T-cell (primary cell): ENCODE measurements around the gene C15orf61. TPM values are rescaled to one million over a fixed set of nuclear protein-coding genes. Genes with fewer than 3 reads are reported as not detected.

ENCODE experiments used
- ATAC-seq, 4 experiments: fragments of 200-7000 bp in 3 of 4; fragments of 150-1000 bp in 1 of 4; cut with Tn5 transposase; replicated peaks in 1 of 4; 1 replicate in 3 of 4; 2 replicates in 1 of 4; pipeline ENCODE4 v1.10.0; 2021; ENCODE audit warnings: moderate library complexity in 3 of 4, mild to moderate bottlenecking in 2 of 4, moderate number of reproducible peaks in 1 of 4
- CTCF ChIA-PET, 2 donors: fragments of 300-600 bp; sonication (Branson Sonifier 250); formaldehyde crosslinking; loops; one replicate each; lab custom pipeline; 2022; ENCODE audit warnings: antibody characterized with exemption in 2 of 2; lab: Charles Lee
- POLR2A ChIA-PET, 2 donors: fragments of 300-600 bp; sonication (Branson Sonifier 250); formaldehyde crosslinking; loops; one replicate each; lab custom pipeline; 2022; ENCODE audit warnings: antibody characterized with exemption in 2 of 2; lab: Charles Lee
- DNase-seq, 35 experiments: peaks; one replicate each; pipeline versions ENCODE4 v3.0.0 to v3.0.0-alpha.2; 2013 to 2023
- H3K27ac ChIP-seq: one replicate; pipeline ENCODE4 v1.5.1; 2013; ENCODE audit warnings: low read length
- H3K27me3 ChIP-seq, 2 experiments: replicated peaks in 1 of 2; 1 replicate in 1 of 2; 2 replicates in 1 of 2; pipeline versions ENCODE4 v1.6.1 to v1.7.0; 2013; ENCODE audit warnings: low read length in 1 of 2, mixed read lengths in 1 of 2; ENCODE audit not compliant: control insufficient read depth in 2 of 2, insufficient read depth in 2 of 2; ENCODE audit errors: extremely low read depth in 1 of 2
- H3K36me3 ChIP-seq, 2 donors: 1 replicate in 1 of 2; 2 replicates in 1 of 2; pipeline versions ENCODE4 v1.6.1 to v1.7.0; 2013; ENCODE audit warnings: low read length in 1 of 2; ENCODE audit not compliant: control insufficient read depth in 2 of 2, insufficient read depth in 1 of 2; ENCODE audit errors: extremely low read depth in 1 of 2
- H3K4me1 ChIP-seq, 2 experiments: 1 replicate in 1 of 2; 2 replicates in 1 of 2; pipeline versions ENCODE4 v1.6.1 to v1.7.0; 2013; ENCODE audit warnings: low read length in 2 of 2, mixed read lengths in 1 of 2; ENCODE audit not compliant: insufficient read depth in 2 of 2, control insufficient read depth in 1 of 2; ENCODE audit errors: extremely low read depth in 1 of 2
- H3K4me3 ChIP-seq, 2 donors: 1 replicate in 1 of 2; 2 replicates in 1 of 2; pipeline versions ENCODE4 v1.5.1 to v1.7.0; 2013; ENCODE audit warnings: mild to moderate bottlenecking in 2 of 2, low read length in 1 of 2, moderate library complexity in 1 of 2; ENCODE audit not compliant: control insufficient read depth in 1 of 2; ENCODE audit errors: extremely low read depth in 1 of 2
- H3K9me3 ChIP-seq: 2 replicates; pipeline ENCODE4 v1.7.0; 2013
- H3K27ac Mint-ChIP-seq, 2 donors: one replicate each; pipeline ENCODE4 v1.8.0; 2020 to 2021; ENCODE audit warnings: mild to moderate bottlenecking in 2 of 2, mixed read lengths in 2 of 2
- H3K27me3 Mint-ChIP-seq, 2 donors: one replicate each; pipeline ENCODE4 v1.8.0; 2021 to 2022; ENCODE audit warnings: mixed read lengths in 2 of 2
- H3K36me3 Mint-ChIP-seq: one replicate; pipeline ENCODE4 v1.8.0; 2021; ENCODE audit warnings: mixed read lengths
- H3K4me1 Mint-ChIP-seq, 3 donors: one replicate each; pipeline ENCODE4 v1.8.0; 2020 to 2022; ENCODE audit warnings: mixed read lengths in 3 of 3, mild to moderate bottlenecking in 1 of 3
- H3K4me3 Mint-ChIP-seq, 3 donors: one replicate each; pipeline ENCODE4 v1.8.0; 2020 to 2022; ENCODE audit warnings: mild to moderate bottlenecking in 3 of 3, mixed read lengths in 3 of 3, moderate library complexity in 3 of 3
- H3K9me3 Mint-ChIP-seq, 3 donors: one replicate each; pipeline ENCODE4 v1.8.0; 2020 to 2022; ENCODE audit warnings: mixed read lengths in 3 of 3
- WGBS: methylation state at CpG from one replicate; pipeline ENCODE4 v1.1.5; 2013; ENCODE audit warnings: missing lambda C conversion rate; ENCODE audit not compliant: insufficient coverage; 5-methylcytosine and 5-hydroxymethylcytosine counted together
- total RNA-seq, 35 experiments: library from RNA in 6 of 35; stranded (reverse) in 6 of 35; fragments of 120-200 nt in 1 of 35; gene quantifications; one replicate each; pipeline versions ENCODE4 v1.2.1 to v1.2.4 and lab custom pipeline; 2013 to 2026

Gene C15orf61
- total RNA-seq, 5 donors from 2014 or later (not counting 1 experiment from before 2014, with no cell fraction given), result 8.2 to 9.3 (median 8.9) TPM

DNA sequence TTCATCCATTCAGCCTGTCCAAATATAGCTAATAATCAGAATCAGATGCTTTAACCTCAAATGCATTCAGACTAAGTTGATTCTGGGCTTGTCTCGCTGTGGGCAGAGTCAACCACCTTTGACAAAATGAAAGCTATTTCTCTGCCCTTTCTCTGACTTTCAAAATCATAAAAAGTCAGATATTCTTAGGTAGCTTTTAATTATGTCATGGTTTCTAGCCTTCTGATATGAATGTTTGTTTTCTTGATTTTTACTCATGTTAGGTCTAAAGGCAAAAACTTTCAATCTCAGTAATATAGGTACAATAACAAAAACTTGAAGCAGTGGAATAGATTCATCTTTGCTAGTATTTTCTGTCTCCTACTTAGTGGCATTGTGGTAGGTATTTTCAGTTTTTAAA is 25.3 kb upstream of the C15orf61 start:
- POLR2A ChIA-PET, result no interaction called here
- no peaks in the 10 kb centered on the region for H3K9me3 Mint-ChIP-seq
- ATAC-seq, result no peak

DNA sequence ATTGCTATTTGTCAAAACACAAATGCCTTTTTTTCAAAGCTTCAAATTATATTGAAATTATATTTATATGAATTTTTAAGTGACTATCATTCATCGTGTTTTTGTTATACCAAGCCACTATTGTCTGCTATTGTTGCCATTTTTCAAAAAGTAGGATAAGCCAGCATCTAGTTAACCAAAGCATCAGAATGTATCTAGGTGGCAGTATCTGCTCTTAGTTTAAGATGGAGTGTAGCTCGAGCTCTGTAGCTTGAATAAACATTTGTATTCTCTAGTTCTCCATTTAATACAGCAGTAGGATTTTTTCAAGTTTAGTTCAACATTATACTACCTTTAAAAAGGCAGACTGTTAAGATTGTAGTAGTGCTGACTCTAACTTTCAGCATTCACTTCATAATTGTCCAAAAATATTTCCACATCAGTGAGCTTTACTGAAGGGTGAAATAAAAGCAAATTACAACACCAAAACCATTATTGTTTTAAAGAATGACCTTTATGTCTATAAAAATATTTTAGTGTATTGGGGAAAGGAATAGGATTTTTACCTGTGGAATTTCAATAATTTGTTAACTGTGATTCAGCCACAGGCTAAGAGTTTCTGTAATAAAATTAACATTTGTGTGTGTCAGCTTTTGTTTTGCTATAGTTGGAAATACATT is 19.6 kb upstream of the C15orf61 start:
- peak in 3 of 4 experiments; percentile 46 to 64 (median 47) for ATAC-seq
- H3K9me3 ChIP-seq, result no peaks in the 10 kb centered on the region
- Mint-ChIP-seq H3K27me3 (no peaks in the 10 kb centered on the region), H3K27ac (no peak overlapping the region), H3K4me1 (no peaks in the 10 kb centered on the region), H3K9me3 (no peaks in the 10 kb centered on the region), H3K4me3 (no peak overlapping the region), H3K36me3 (peaks cover 6% of the 10 kb centered on the region)
- H3K4me3 ChIP-seq, result no peak overlapping the region
- H3K27me3 ChIP-seq, result no peaks in the 10 kb centered on the region
- no CpG with 5 or more reads among the region's 2 CpGs for WGBS
- no peaks in the 10 kb centered on the region for H3K36me3 ChIP-seq
- peak in 1 of 35 experiments; percentile 32 for DNase-seq
- no peak overlapping the region for H3K27ac ChIP-seq
- H3K4me1 ChIP-seq, result no peaks in the 10 kb centered on the region
- CTCF ChIA-PET, result interaction anchor here in 1 of 2 donors (0.6 to 1.2 kb wide), 3 partner anchors 91 to 335 kb away, joined by 3 to 6 read pairs (median 3); no protein-coding TSS in a partner anchor
- POLR2A ChIA-PET, result interaction anchor here in 1 of 2 donors (0.5 to 0.6 kb wide), 2 partner anchors 66 to 160 kb away, joined by 3 to 5 read pairs; no protein-coding TSS in a partner anchor

More for the DNA sequence above, 25.3 kb upstream of the C15orf61 start:
- H3K9me3 ChIP-seq, result no peaks in the 10 kb centered on the region
- WGBS, result no CpG with 5 or more reads among the region's 1 CpG
- Mint-ChIP-seq H3K4me1 (no peaks in the 10 kb centered on the region), H3K4me3 (no peak overlapping the region), H3K27me3 (no peaks in the 10 kb centered on the region), H3K36me3 (peaks cover 16% of the 10 kb centered on the region), H3K27ac (no peak overlapping the region)
- no peaks in the 10 kb centered on the region for H3K4me1 ChIP-seq
- no peaks in the 10 kb centered on the region for H3K36me3 ChIP-seq
- no peak overlapping the region for H3K27ac ChIP-seq
- no peak overlapping the region for H3K4me3 ChIP-seq
- no peaks in the 10 kb centered on the region for H3K27me3 ChIP-seq
- CTCF ChIA-PET, result no interaction called here
- DNase-seq, result no peak

DNA sequence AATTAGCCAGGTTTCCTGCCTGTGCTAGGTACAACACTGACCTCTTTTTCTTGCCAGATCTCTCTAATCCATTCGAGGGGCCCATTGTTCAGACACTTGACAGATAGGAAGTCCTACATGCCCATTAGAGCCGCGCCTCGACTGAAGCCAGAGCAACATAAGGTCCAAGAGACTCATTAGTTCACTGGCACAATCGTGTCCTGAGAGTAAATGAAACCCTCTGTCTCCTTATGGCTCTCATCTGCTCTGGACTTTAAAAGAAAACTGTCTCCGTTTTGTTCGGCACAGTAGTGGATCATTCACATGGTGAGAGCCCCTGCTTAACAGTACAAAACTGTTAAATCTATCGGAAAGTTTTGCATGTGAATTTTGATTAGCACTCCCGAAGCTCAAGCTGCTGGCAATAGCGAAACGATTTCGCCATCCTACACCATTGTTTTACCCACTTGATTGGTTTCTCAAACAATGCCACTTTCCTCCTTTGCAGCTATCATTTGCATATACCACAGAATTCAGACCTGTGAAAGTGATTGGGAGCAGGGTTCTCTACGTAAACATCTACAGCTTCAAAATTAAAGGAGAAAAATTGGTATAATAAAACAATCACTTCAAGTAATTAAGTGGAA is 19.0 kb upstream of the C15orf61 start:
- H3K36me3 Mint-ChIP-seq, result peaks cover 6% of the 10 kb centered on the region
- ATAC-seq (no peak), DNase-seq (no peak)
- WGBS, result 85% methylated on average over 8 of the region's 13 CpGs
- H3K36me3 ChIP-seq, result no peaks in the 10 kb centered on the region
- H3K4me1 ChIP-seq, result no peaks in the 10 kb centered on the region
- H3K9me3 ChIP-seq, result no peaks in the 10 kb centered on the region
- H3K27me3 ChIP-seq, result no peaks in the 10 kb centered on the region
- ChIA-PET POLR2A (interaction anchor here in 1 of 2 donors (0.5 kb wide), 1 partner anchor 67 kb away, joined by 3 read pairs; no protein-coding TSS in a partner anchor), CTCF (interaction anchor here in 1 of 2 donors (1.0 to 1.2 kb wide), 2 partner anchors 90 to 334 kb away, joined by 3 to 6 read pairs; no protein-coding TSS in a partner anchor)
- H3K9me3 Mint-ChIP-seq, result no peaks in the 10 kb centered on the region
- H3K27ac Mint-ChIP-seq, result no peak overlapping the region
- no peaks in the 10 kb centered on the region for H3K4me1 Mint-ChIP-seq
- no peak overlapping the region for H3K4me3 ChIP-seq
- H3K27ac ChIP-seq, result no peak overlapping the region
- no peaks in the 10 kb centered on the region for H3K27me3 Mint-ChIP-seq
- H3K4me3 Mint-ChIP-seq, result no peak overlapping the region

DNA sequence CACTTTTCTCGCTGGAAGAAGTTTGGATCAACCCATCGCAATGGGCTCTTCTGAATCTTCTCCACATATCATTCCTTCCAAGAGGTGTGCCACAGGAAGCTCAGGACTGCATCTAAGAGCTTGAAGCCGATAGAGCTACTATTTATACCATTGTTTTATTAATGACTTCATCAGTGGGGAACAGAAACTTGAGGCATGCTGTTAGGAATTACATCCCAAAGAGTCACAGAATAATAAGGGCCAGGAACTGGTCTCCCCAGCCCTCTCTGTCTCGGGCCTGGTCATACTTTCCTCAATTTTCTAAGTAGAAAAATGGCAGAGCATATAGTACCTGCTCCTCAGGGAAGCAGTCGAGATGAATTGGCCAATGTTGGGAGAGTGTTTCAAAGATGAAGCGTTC is 16.9 kb upstream of the C15orf61 start:
- Histone ChIP-seq H3K27me3 (no peaks in the 10 kb centered on the region), H3K27ac (no peak overlapping the region), H3K4me3 (no peak overlapping the region), H3K9me3 (no peaks in the 10 kb centered on the region), H3K36me3 (no peaks in the 10 kb centered on the region), H3K4me1 (no peaks in the 10 kb centered on the region)
- ChIA-PET CTCF (no interaction called here), POLR2A (no interaction called here)
- Mint-ChIP-seq H3K9me3 (no peaks in the 10 kb centered on the region), H3K4me3 (no peak overlapping the region), H3K4me1 (no peaks in the 10 kb centered on the region), H3K27ac (no peak overlapping the region), H3K36me3 (peaks cover 3% of the 10 kb centered on the region), H3K27me3 (no peaks in the 10 kb centered on the region)
- no CpG with 5 or more reads among the region's 6 CpGs for WGBS
- DNase-seq (no peak), ATAC-seq (no peak)

DNA sequence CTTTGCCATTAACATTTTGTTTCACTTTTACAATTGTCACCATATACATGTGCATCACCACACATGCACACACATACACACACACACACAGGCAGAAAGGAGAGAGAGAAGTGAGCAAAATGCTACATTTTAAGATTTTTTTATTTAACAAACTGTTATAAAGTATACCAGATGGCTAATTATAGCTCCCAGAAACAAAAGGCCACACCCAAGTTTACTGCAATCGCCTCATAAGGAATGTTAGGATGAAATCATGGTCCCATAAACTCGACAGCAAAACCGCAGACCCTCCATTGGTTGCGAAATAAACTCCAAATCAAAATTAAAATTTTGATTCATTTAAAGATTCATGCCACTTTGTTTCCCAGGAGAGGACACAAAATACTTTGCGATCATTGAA is 16.1 kb upstream of the C15orf61 start:
- Histone ChIP-seq H3K27ac (no peak overlapping the region), H3K27me3 (no peaks in the 10 kb centered on the region), H3K9me3 (no peaks in the 10 kb centered on the region), H3K36me3 (no peaks in the 10 kb centered on the region), H3K4me1 (no peaks in the 10 kb centered on the region), H3K4me3 (no peak overlapping the region)
- H3K9me3 Mint-ChIP-seq, result no peaks in the 10 kb centered on the region
- H3K36me3 Mint-ChIP-seq, result peaks cover 3% of the 10 kb centered on the region
- H3K27me3 Mint-ChIP-seq, result no peaks in the 10 kb centered on the region
- H3K4me1 Mint-ChIP-seq, result no peaks in the 10 kb centered on the region
- DNase-seq (no peak), ATAC-seq (no peak)
- POLR2A ChIA-PET, result no interaction called here
- H3K4me3 Mint-ChIP-seq, result no peak overlapping the region
- no peak overlapping the region for H3K27ac Mint-ChIP-seq
- CTCF ChIA-PET, result no interaction called here
- 96% methylated on average over 4 of the region's 5 CpGs for WGBS

DNA sequence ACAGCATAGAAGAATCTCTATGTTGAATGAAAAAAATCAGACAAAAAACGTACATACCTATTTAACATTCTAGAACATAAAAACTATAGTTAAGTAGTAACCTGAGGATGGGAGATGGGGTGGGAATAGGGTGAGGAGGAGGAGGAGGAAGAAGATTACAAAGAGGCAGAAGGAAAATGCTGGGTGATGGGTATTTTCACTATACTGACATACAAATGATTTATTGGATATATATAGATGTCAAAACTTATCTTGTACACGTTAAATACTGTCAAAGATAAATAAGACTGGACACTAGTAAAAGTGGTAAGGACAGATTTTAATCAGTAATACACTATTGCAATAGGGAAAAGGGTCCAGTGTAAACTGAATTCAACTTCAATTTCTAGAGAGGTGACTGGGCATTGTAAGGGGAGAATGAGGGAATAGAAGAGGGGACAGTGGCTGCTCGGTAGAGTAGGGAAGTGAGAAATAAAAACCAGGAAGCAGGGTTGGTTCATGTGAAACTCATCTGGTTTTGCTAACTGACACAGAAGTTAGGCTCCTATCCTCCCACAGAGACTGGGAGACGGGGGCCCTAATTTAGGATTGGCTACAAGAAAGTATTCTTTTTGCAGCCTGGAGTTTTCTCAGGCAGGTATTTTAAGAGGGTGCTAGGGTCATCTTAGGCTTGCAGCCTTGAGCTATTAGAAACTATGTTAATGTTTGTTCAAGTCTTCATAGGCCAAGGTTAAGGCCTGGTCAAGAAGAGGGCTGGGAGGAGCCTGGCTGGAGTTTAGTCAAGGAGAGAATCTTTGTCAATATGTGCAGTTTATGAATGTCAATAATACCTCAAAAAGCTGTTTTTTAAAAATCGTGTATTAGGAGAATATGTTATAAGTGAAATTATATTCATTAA is 15.0 kb upstream of the C15orf61 start:
- DNase-seq (no peak), ATAC-seq (no peak)
- H3K36me3 Mint-ChIP-seq, result peaks cover 8% of the 10 kb centered on the region
- no peaks in the 10 kb centered on the region for H3K9me3 Mint-ChIP-seq
- H3K27me3 ChIP-seq, result no peaks in the 10 kb centered on the region
- H3K36me3 ChIP-seq, result no peaks in the 10 kb centered on the region
- no peaks in the 10 kb centered on the region for H3K9me3 ChIP-seq
- no peaks in the 10 kb centered on the region for H3K4me1 ChIP-seq
- no peak overlapping the region for H3K4me3 Mint-ChIP-seq
- H3K27me3 Mint-ChIP-seq, result no peaks in the 10 kb centered on the region
- ChIA-PET POLR2A (no interaction called here), CTCF (no interaction called here)
- no peak overlapping the region for H3K27ac Mint-ChIP-seq
- H3K27ac ChIP-seq, result no peak overlapping the region
- no CpG with 5 or more reads among the region's 5 CpGs for WGBS
- H3K4me3 ChIP-seq, result no peak overlapping the region
- no peaks in the 10 kb centered on the region for H3K4me1 Mint-ChIP-seq
